C1 segment of cervical spinal cord (tissue), 14 donors: ENCODE measurements around the gene RIMBP2.

Source experiments
- DNase-seq, 14 donors: peaks; one replicate each; lab custom pipeline; 2025; lab: John Stamatoyannopoulos, UW

Gene RIMBP2

GRCh38 chr12:130571734-130572133, 144.4 kb downstream of the RIMBP2 start:
- no peak for DNase-seq

- DNase-seq = no peak
Measured at GRCh38 chr12:130571089-130571488, 145.0 kb downstream of the RIMBP2 start.

- DNase-seq = no peak
Measured at GRCh38 chr12:130569521-130569920, 146.6 kb downstream of the RIMBP2 start.

DNA sequence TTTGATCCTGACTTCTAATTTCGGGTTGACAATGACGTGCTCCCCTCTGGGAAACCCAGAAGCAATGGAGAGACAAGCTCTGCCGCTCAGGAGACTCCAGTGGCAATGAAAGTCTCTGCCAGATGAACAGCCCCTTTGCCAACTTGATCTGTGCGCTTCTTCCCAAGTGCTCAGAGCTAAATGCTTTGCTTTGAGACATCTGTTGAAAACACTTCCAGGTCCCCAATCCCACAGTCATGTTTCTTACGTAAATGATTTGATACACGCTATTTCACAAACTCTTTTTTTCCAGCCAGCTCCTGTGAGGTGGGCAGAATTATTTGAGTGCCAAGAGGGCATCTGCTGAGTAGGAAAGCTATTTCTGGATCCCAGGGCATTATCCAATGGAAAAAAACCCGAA, 147.6 kb downstream of the RIMBP2 start:
- no peak for DNase-seq

DNA sequence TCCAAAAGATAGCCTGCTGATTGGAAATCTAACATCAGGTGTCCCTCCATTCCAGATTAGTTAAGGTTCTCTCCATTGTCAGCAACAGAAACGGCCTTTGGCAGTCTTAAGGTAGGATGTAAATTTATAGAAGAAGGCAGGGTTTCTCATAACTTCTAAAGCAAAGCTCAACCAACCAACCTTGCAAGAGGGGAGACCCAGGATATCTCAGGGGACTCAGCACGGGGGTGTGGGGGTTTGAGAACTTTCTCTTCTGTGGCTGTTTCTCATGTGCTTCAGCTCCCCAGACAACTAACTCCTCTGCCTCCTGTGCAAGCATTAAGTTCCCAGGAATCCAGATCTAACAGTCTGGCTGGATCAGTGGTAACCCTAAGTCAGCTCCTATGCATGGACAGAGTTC, 148.1 kb downstream of the RIMBP2 start:
- DNase-seq = no peak

GRCh38 chr12:130566446-130567155, 149.5 kb downstream of the RIMBP2 start:
- DNase-seq = no peak

DNA sequence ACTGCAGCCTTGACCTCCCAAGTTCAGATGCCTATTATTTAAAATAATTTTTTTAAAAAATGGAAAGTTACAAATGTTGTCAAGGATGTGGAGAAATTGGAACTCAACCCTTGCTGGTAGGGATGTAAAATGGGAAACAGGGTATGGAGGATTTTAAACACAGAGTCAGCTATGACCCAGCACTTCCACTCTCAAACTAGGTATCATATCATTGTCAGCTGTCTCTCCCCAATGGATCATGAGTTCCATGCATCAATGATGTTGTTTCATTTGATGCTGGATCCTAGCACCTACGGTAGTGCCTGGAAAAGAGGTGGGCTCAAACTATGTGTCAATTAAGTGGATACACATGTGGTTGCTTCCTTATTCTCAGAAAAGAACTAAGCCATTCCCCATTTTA, 150.9 kb downstream of the RIMBP2 start:
- no peak for DNase-seq

- no peak for DNase-seq
Measured at GRCh38 chr12:130563323-130563722, 152.8 kb downstream of the RIMBP2 start.

DNA sequence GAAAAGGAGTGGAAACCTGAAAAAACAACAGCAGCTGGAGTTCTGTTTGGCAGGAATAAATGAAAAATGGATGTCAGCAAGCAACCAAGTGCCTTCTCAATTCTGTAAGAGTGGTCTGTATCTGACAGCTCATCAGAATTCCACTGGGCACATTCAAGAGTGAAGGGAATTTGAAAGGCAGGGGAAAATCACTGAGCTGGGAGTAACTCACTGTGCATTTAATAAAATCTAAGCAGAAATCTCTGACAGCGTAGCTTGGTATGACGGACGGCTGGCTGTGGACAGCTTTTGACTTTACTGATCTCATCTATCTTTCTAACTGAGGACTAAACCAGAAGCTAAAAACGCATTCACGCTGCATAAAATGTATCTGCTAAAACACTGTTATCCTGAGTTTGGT, 153.4 kb downstream of the RIMBP2 start:
- DNase-seq = no peak

- no peak for DNase-seq
Measured at GRCh38 chr12:130560321-130560720, 155.8 kb downstream of the RIMBP2 start.

DNA sequence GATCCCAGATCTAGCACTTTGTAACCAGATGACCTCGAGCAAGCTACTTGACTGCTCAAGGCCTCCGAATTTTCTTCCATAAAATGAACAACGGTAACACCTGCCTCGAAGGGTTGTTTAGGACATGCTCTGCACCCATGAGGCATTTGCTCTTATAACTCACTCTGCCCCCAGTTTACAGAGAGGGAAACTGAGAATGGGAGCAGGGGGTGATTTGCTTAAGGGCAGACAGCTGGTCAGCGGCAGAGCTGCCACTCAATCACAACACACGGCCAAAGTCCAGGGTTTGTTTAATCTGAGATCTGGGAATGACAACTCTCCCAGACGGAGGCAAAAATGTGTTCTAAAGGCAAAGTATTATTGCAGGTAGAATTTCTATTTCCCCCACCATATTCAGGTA, 156.3 kb downstream of the RIMBP2 start:
- no peak for DNase-seq

- DNase-seq = no peak
Measured at GRCh38 chr12:130557886-130558765, 158.0 kb downstream of the RIMBP2 start.

- no peak for DNase-seq
Measured at GRCh38 chr12:130557201-130557600, 158.9 kb downstream of the RIMBP2 start.

DNA sequence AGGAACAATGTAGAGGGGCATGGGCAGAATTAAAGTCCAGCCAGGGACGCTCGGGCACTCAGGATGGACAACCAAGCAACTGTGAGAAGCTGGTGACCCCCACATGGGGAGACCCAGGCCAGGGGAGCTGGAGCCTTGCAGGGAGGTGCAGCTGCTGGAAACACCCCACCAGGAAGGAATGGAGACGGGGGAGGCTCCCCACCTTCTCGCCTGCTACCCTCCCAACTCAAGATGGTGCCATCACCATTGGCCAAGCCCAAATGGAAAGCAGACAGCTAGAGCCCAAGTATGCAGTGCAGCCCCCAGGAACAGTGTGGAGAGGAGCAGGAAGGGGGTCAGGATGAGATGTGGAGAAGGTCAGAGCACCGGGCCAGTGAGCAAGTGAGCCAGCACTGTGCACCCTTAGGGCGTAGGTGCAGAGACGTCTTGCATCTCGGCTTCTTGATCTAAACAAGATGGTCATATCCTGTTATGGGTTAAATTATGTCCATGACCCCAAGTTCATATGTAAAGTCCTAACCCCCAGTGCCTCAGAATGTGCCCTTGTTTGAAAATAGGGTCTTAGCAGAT, 159.5 kb downstream of the RIMBP2 start:
- no peak for DNase-seq

GRCh38 chr12:130555628-130556485, 160.2 kb downstream of the RIMBP2 start:
- no peak for DNase-seq

DNA sequence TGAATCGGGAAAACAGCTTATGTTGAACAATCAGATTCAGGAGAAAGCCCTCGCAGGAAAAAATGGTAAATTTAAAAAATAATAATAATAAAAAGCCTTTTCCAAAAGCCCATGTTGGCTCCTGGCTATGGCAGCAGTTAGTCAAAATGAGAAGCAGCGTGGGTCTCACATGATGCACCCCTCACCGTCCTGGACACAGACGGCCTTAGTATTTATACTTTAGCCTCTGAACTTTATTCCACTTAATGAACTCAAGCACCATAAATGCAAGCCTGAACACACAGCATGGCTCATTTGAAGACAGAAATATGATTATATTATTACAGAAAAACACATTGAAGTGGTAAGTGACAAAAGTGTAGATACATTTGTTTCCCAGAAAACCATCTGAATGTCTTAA, 160.9 kb downstream of the RIMBP2 start:
- no peak for DNase-seq

DNA sequence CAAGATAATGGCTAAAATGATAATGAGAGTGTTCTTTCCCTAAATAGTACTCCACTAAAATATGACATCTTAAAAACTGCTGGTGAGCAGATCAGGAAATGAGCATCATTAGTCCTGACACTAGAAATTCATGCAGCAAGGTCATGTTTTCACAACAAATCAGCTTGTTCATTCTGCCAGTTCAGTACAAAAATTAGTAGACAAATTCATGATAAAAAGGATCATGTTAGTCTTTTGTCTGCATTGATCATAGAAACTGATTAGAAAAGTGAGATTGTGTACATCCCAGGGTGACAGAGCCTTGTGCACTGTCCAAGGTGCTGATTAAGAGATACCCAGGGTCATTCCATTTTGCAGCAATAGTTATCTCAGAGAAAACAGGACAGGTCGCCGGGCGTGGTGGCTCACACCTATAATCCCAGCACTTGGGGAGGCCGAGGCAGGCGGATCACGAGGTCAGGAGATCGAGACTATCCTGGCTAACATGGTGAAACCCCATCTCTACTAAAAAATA, 163.6 kb downstream of the RIMBP2 start:
- no peak for DNase-seq

DNA sequence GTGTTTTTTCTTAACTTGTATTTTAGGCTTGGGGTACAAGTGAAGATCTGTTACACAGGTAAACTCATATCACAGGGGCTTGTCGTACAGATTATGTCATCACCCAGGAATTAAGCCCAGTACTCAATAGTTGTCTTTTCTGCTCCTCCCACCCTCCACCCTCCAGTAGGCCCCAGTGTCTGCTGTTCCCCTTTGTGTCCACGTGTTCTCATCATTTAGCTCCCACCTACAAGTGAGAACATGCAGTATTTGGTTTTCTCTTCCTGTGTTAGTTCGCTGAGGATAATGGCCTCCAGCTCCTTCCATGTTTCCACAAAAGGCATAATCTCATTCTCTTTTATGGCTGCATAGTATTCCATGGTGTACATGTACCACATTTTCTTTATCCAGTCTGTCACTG, 166.7 kb downstream of the RIMBP2 start:
- DNase-seq = no peak

GRCh38 chr12:130547480-130548155, 168.5 kb downstream of the RIMBP2 start:
- DNase-seq = no peak

DNA sequence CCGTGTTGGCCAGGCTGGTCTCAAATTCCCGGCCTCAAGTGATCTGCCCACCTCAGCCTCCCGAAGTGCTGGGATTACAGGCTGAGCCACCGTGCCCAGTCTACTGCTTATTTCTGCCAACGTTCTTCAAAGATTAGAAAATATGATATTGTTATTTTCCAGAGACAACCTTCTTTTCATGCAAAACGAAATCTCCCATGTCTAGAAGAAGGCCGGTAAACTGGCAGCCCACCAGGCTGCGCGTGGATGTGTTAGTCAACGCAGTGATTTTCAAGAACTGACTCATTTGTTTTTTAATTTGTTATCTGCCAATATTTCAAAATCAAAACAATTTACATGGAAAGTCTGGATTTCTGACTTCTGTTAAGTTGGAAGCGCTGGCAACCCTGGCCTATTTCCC, 169.6 kb downstream of the RIMBP2 start:
- DNase-seq = no peak

GRCh38 chr12:130545475-130545874, 170.6 kb downstream of the RIMBP2 start:
- no peak for DNase-seq
